H1 (cell line): ENCODE measurements around the gene RETSAT. TPM values are rescaled to one million over a fixed set of nuclear protein-coding genes. Genes with fewer than 3 reads are reported as not detected.

ENCODE experiments used
- CTCF ChIA-PET: fragments of 300-600 bp; sonication (Branson Sonifier 250); formaldehyde crosslinking; loops from one replicate; lab custom pipeline; 2021; ENCODE audit not compliant: partially characterized antibody; lab: Charles Lee
- POLR2A ChIA-PET: fragments of 300-600 bp; sonication (Branson Sonifier 250); formaldehyde crosslinking; loops from one replicate; lab custom pipeline; 2021; ENCODE audit warnings: inconsistent platforms; ENCODE audit not compliant: partially characterized antibody; lab: Charles Lee
- DNase-seq, 2 experiments: peaks; one replicate each; pipeline versions ENCODE4 v3.0.0 to v3.0.0-alpha.2; 2010 to 2022; ENCODE audit warnings: low spot score in 2 of 2, low read depth in 1 of 2, mixed read lengths in 1 of 2
- FAIRE-seq: peaks from 2 replicates; lab custom pipeline; 2011; peaks lifted over from hg19 to GRCh38; lab: Jason Lieb, UNC
- H2AFZ ChIP-seq: 2 replicates; pipeline ENCODE4 v1.8.1; 2012; ENCODE audit warnings: low read length, inconsistent platforms
- H2AK5ac ChIP-seq: 2 replicates; pipeline ENCODE4 v1.6.1; 2013; ENCODE audit warnings: low read depth, low read length
- H2BK120ac ChIP-seq: replicated peaks from 2 replicates; pipeline ENCODE3; 2013; ENCODE audit warnings: low read depth, low read length, inconsistent platforms
- H2BK12ac ChIP-seq: 2 replicates; pipeline ENCODE4 v1.6.1; 2013; ENCODE audit warnings: low read depth, low read length
- H2BK15ac ChIP-seq: 2 replicates; pipeline ENCODE4 v1.6.1; 2013; ENCODE audit warnings: low read length
- H2BK20ac ChIP-seq: 2 replicates; pipeline ENCODE4 v1.6.1; 2013; ENCODE audit warnings: low read length
- H2BK5ac ChIP-seq: 2 replicates; pipeline ENCODE4 v1.6.1; 2013; ENCODE audit warnings: low read depth, low read length
- H3K14ac ChIP-seq: 2 replicates; pipeline ENCODE4 v1.6.1; 2013; ENCODE audit warnings: inconsistent platforms; ENCODE audit not compliant: insufficient read length
- H3K18ac ChIP-seq: 2 replicates; pipeline ENCODE4 v1.6.1; 2013; ENCODE audit warnings: low read length; ENCODE audit errors: extremely low read depth
- H3K23ac ChIP-seq: 2 replicates; pipeline ENCODE4 v1.6.1; 2013; ENCODE audit warnings: inconsistent platforms; ENCODE audit not compliant: insufficient read length
- H3K23me2 ChIP-seq: 2 replicates; pipeline ENCODE4 v1.6.1; 2013; ENCODE audit warnings: low read depth, low read length
- H3K27ac ChIP-seq: 2 replicates; pipeline ENCODE4 v1.6.1; 2011; ENCODE audit warnings: low read depth, low read length, inconsistent platforms
- H3K27me3 ChIP-seq, 4 experiments: replicated peaks in 1 of 4; 1 replicate in 1 of 4; 2 replicates in 3 of 4; pipeline versions ENCODE4 v1.6.1 to v1.8.1; 2011 to 2013; ENCODE audit warnings: low read length in 3 of 4, mild to moderate bottlenecking in 3 of 4, inconsistent platforms in 2 of 4, mixed read lengths in 2 of 4, moderate library complexity in 1 of 4; ENCODE audit not compliant: control insufficient read depth in 3 of 4, insufficient read depth in 3 of 4; ENCODE audit errors: extremely low read depth in 1 of 4
- H3K36me3 ChIP-seq, 4 experiments: 2 replicates each; pipeline versions ENCODE4 v1.6.1 to v1.8.1; 2011 to 2013; ENCODE audit warnings: mild to moderate bottlenecking in 4 of 4, low read length in 3 of 4, moderate library complexity in 2 of 4, control low read depth in 1 of 4, inconsistent platforms in 1 of 4; ENCODE audit not compliant: insufficient read depth in 4 of 4, control insufficient read depth in 2 of 4
- H3K4ac ChIP-seq: replicated peaks from 2 replicates; pipeline ENCODE3; 2013; ENCODE audit warnings: low read length, low read depth, mixed read lengths, inconsistent platforms; ENCODE audit not compliant: insufficient read length
- H3K4me1 ChIP-seq, 4 experiments: replicated peaks in 1 of 4; 1 replicate in 1 of 4; 2 replicates in 3 of 4; pipeline versions ENCODE4 v1.6.1 to v1.8.1; 2011 to 2013; ENCODE audit warnings: low read length in 3 of 4, inconsistent platforms in 2 of 4, mixed read lengths in 1 of 4; ENCODE audit not compliant: insufficient read depth in 4 of 4, control insufficient read depth in 3 of 4
- H3K4me2 ChIP-seq, 2 experiments: 2 replicates each; pipeline versions ENCODE4 v1.6.1 to v1.8.1; 2011 to 2013; ENCODE audit warnings: low read depth in 2 of 2, low read length in 2 of 2, control low read depth in 1 of 2, inconsistent platforms in 1 of 2, mild to moderate bottlenecking in 1 of 2; ENCODE audit not compliant: insufficient read depth in 1 of 2
- H3K4me3 ChIP-seq, 4 experiments: fragments of 200-600, 300-600 bp in 1 of 4; sonication (generic), shearing (Covaris generic), sonication (Bioruptor Twin) in 1 of 4; 2 replicates each; pipeline versions ENCODE4 v1.5.1 to v1.8.1; 2011 to 2016; ENCODE audit warnings: low read length in 4 of 4, low read depth in 3 of 4, control low read depth in 2 of 4, inconsistent platforms in 2 of 4, mild to moderate bottlenecking in 2 of 4, mixed read lengths in 1 of 4, moderate library complexity in 1 of 4; ENCODE audit not compliant: insufficient read depth in 2 of 4; ENCODE audit errors: extremely low read depth in 1 of 4
- H3K56ac ChIP-seq: replicated peaks from 2 replicates; pipeline ENCODE3; 2013; ENCODE audit warnings: low read depth, mild to moderate bottlenecking, mixed read lengths, low read length, inconsistent platforms; ENCODE audit not compliant: insufficient read length
- H3K79me1 ChIP-seq: 2 replicates; pipeline ENCODE4 v1.6.1; 2013; ENCODE audit warnings: low read depth, low read length, control low read depth
- H3K79me2 ChIP-seq, 2 experiments: 2 replicates each; pipeline versions ENCODE4 v1.6.1 to v1.8.1; 2012 to 2013; ENCODE audit warnings: low read length in 2 of 2, mild to moderate bottlenecking in 2 of 2, inconsistent platforms in 1 of 2; ENCODE audit not compliant: insufficient read depth in 2 of 2, control insufficient read depth in 1 of 2
- H3K9ac ChIP-seq, 4 experiments: replicated peaks in 1 of 4; 1 replicate in 1 of 4; 2 replicates in 3 of 4; pipeline versions ENCODE4 v1.6.1 to v1.8.1; 2011 to 2013; ENCODE audit warnings: low read depth in 3 of 4, low read length in 3 of 4, control low read depth in 2 of 4, mild to moderate bottlenecking in 2 of 4, moderate library complexity in 2 of 4, inconsistent platforms in 1 of 4; ENCODE audit errors: extremely low read depth in 1 of 4
- H3K9me3 ChIP-seq, 2 experiments: 2 replicates each; pipeline versions ENCODE4 v1.6.1 to v1.8.1; 2012 to 2013; ENCODE audit warnings: mild to moderate bottlenecking in 2 of 2, moderate library complexity in 2 of 2, control low read depth in 1 of 2, inconsistent platforms in 1 of 2, low read depth in 1 of 2, low read length in 1 of 2, mixed read lengths in 1 of 2; ENCODE audit not compliant: insufficient read depth in 2 of 2
- H4K20me1 ChIP-seq, 2 experiments: replicated peaks in 1 of 2; 2 replicates each; pipeline versions ENCODE3 to v1.8.1; 2011 to 2013; ENCODE audit warnings: inconsistent platforms in 2 of 2, low read length in 2 of 2, mild to moderate bottlenecking in 1 of 2; ENCODE audit not compliant: insufficient read depth in 2 of 2, control insufficient read depth in 1 of 2
- H4K5ac ChIP-seq: 2 replicates; pipeline ENCODE4 v1.6.1; 2013; ENCODE audit warnings: low read length, low read depth, mixed read lengths, inconsistent platforms; ENCODE audit not compliant: insufficient read length
- H4K8ac ChIP-seq: 2 replicates; pipeline ENCODE4 v1.8.0; 2013; ENCODE audit warnings: mild to moderate bottlenecking, moderate library complexity, low read length, inconsistent platforms; ENCODE audit not compliant: insufficient read depth; ENCODE audit errors: extremely low read depth
- H4K91ac ChIP-seq: replicated peaks from 2 replicates; pipeline ENCODE3; 2013; ENCODE audit warnings: low read length, mixed read lengths, inconsistent platforms; ENCODE audit not compliant: insufficient read length
- E2F6 ChIP-seq: IDR thresholded peaks from 2 replicates; pipeline ENCODE4 v1.6.1; 2012; ENCODE audit warnings: inconsistent platforms
- GABPA ChIP-seq: IDR thresholded peaks from 2 replicates; pipeline ENCODE4 v1.6.1; 2011; ENCODE audit warnings: mild to moderate bottlenecking, low read length, moderate library complexity, borderline replicate concordance; ENCODE audit not compliant: insufficient read depth
- GTF2F1 ChIP-seq: IDR thresholded peaks from 2 replicates; pipeline ENCODE4 v1.6.1; 2012; ENCODE audit warnings: low read depth, low read length, improper control_type of control experiment, borderline replicate concordance
- HDAC6 ChIP-seq: IDR thresholded peaks from one replicate; pipeline ENCODE4 v1.7.1; 2012; ENCODE audit warnings: low read depth, mild to moderate bottlenecking, inconsistent platforms, low read length, moderate library complexity
- JUND ChIP-seq: IDR thresholded peaks from 2 replicates; pipeline ENCODE4 v1.6.1; 2011; ENCODE audit warnings: mild to moderate bottlenecking, improper control_type of control experiment, low read length
- KDM4A ChIP-seq: IDR thresholded peaks from one replicate; pipeline ENCODE4 v1.7.1; 2012; ENCODE audit warnings: low read depth, mild to moderate bottlenecking, moderate library complexity, low read length, inconsistent platforms; ENCODE audit not compliant: severe bottlenecking
- RAD21 ChIP-seq, 2 experiments: IDR thresholded peaks in 1 of 2; conservative IDR thresholded peaks in 1 of 2; 2 replicates each; pipeline ENCODE4 v1.6.1; 2011; ENCODE audit warnings: low read depth in 2 of 2, low read length in 2 of 2, improper control_type of control experiment in 1 of 2, inconsistent platforms in 1 of 2, mild to moderate bottlenecking in 1 of 2, moderate library complexity in 1 of 2
- RBBP5 ChIP-seq: IDR thresholded peaks from 2 replicates; pipeline ENCODE4 v1.7.1; 2012; ENCODE audit warnings: low read depth, mild to moderate bottlenecking, inconsistent platforms, low read length, moderate library complexity, borderline replicate concordance
- RXRA ChIP-seq: IDR thresholded peaks from 2 replicates; pipeline ENCODE4 v1.6.1; 2011; ENCODE audit warnings: low read depth, mild to moderate bottlenecking, low read length, moderate library complexity; ENCODE audit not compliant: insufficient read depth
- SP2 ChIP-seq: IDR thresholded peaks from 2 replicates; pipeline ENCODE4 v1.6.1; 2012; ENCODE audit warnings: mild to moderate bottlenecking, low read length, inconsistent platforms
- SRF ChIP-seq: IDR thresholded peaks from 2 replicates; pipeline ENCODE4 v1.6.1; 2011; ENCODE audit warnings: mild to moderate bottlenecking, low read depth, low read length, moderate library complexity
- WGBS, 2 experiments: shearing (Covaris generic) in 1 of 2; methylation state at CpG; one replicate each; pipeline versions ENCODE4 v1.1.6 to v1.1.7; 2013 to 2015; ENCODE audit warnings: low lambda C conversion rate in 2 of 2, mixed read lengths in 2 of 2, inconsistent platforms in 1 of 2, low coverage in 1 of 2, missing lambda C conversion rate in 1 of 2; ENCODE audit not compliant: insufficient replicate concordance in 2 of 2, insufficient coverage in 1 of 2, insufficient read length in 1 of 2; ENCODE audit errors: extremely low coverage in 1 of 2, missing lambda C conversion rate in 1 of 2; 5-methylcytosine and 5-hydroxymethylcytosine counted together
- polyA plus RNA-seq, 7 experiments: library from polyadenylated mRNA; depleted of rRNA in 3 of 7; stranded (reverse) in 5 of 7; unstranded in 2 of 7; fragments of >200 nt in 5 of 7; fragments of 200-250 nt in 2 of 7; gene quantifications; 1 replicate in 5 of 7; 2 replicates in 1 of 7; 4 replicates in 1 of 7; pipeline versions ENCODE4 v1.2.1 to v1.2.3, GENCODE V29; 2011 to 2013; ENCODE audit warnings: missing spikeins in 2 of 7, mixed read lengths in 2 of 7
- total RNA-seq: library from RNA; stranded (reverse); fragmentation: NEBNext Ultra II Directional; extraction: Animal tissue kit (Norgen Biotek cat#: 25700); gene quantifications from 2 replicates; pipeline ENCODE4 v1.2.1, GENCODE V29; 2021

Gene RETSAT
- total and polyA plus RNA-seq, 2 of the 8 experiments (the other 6 are each of a cell fraction or from before 2014, with no cell fraction given), result 15.8 to 16.7 TPM

DNA sequence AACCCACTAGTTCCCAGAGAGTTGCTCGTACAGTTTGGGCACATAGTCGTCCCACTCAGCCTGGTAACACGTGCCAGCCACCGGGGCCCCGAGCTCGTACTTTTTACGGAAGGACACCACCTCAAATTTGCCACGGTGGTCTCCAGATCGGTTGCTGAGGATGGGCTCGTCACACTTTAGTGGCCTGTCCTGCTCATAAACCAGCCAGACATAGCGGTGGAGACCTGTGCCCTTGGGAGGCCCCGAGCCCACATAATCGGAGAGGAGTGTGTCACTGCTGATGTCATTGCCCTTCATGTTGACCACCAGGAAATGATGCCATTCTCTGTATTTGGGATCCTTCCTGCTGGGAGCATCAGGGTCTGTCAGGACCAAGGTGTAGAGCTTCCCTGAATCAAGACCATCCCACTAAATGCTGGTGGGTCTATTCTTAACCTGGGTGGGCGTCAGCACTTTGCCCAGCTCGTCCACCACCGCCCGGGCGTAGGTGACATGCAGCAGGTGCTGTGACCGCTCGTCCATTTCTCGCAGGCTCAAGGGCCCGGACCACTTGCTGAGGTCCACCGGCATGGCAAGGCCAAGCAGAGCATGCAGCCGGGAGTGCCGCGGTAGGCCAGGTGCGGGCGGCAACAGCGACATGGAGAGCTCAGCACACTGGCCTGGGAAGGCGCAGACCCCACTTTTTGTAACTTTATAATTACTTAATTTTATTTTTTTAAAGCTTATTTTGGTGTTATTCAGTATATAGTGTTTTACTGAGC is 12.9 kb downstream of the RETSAT start:
- no peak overlapping the region for H3K4me2 ChIP-seq
- no peaks in the 10 kb centered on the region for H3K79me2 ChIP-seq
- H3K36me3 ChIP-seq, result no peaks in the 10 kb centered on the region
- H3K4ac ChIP-seq, result no peak overlapping the region
- POLR2A ChIA-PET, result interaction anchor here (0.9 to 5.9 kb wide), 6 partner anchors 9 to 58 kb away, joined by 3 to 23 read pairs (median 4); partner anchors contain the start of genes ELMOD3, RETSAT and TGOLN2
- no peak overlapping the region for H3K18ac ChIP-seq
- WGBS, 2 experiments, result 93% methylated on average over 30 of the region's 30 CpGs; no CpG with 5 or more reads in 1 of the 2 experiments
- FAIRE-seq (no peak), DNase-seq (no peak)
- H2BK15ac ChIP-seq, result no peak overlapping the region
- H4K8ac ChIP-seq, result no peak overlapping the region
- H3K23me2 ChIP-seq, result no peaks in the 10 kb centered on the region
- H3K27ac ChIP-seq, result no peak overlapping the region
- H3K14ac ChIP-seq, result no peak overlapping the region
- H2AK5ac ChIP-seq, result no peak overlapping the region
- H2BK5ac ChIP-seq, result no peak overlapping the region
- H2BK20ac ChIP-seq, result no peak overlapping the region
- H3K79me1 ChIP-seq, result no peaks in the 10 kb centered on the region
- H3K9me3 ChIP-seq, result no peaks in the 10 kb centered on the region; a peak in 1 of 4 replicates
- no peak overlapping the region for H4K91ac ChIP-seq
- H2BK12ac ChIP-seq, result no peak overlapping the region
- CTCF ChIA-PET, result interaction anchor here (0.6 to 1.8 kb wide), 3 partner anchors 11 to 385 kb away, joined by 3 read pairs; no protein-coding TSS in a partner anchor
- H4K20me1 ChIP-seq, result no peaks in the 10 kb centered on the region
- no peak overlapping the region for H2BK120ac ChIP-seq
- no peak overlapping the region for H3K9ac ChIP-seq
- no peaks in the 10 kb centered on the region for H3K27me3 ChIP-seq
- no peak overlapping the region for H4K5ac ChIP-seq
- H2AFZ ChIP-seq, result no peak overlapping the region
- H3K56ac ChIP-seq, result no peak overlapping the region
- no peak overlapping the region for H3K4me3 ChIP-seq
- H3K4me1 ChIP-seq, result peaks cover 0 to 7% (median 1%) of the 10 kb centered on the region in 4 experiments; a peak in 3 of 7 replicates
- no peak overlapping the region for H3K23ac ChIP-seq
- TF ChIP-seq SP2 (no peak), KDM4A (no peak), HDAC6 (no peak), SRF (no peak), E2F6 (no peak), RBBP5 (no peak), RXRA (no peak), GTF2F1 (no peak), JUND (no peak), GABPA (no peak), RAD21 (IDR thresholded peaks at IDR 0.05 in 1 of 2, conservative IDR thresholded peaks at IDR 0.05 in 1 of 2; ENCODE audit: low read depth in 2 of 2, low read length in 2 of 2) (no peak)
